SKM-1 (cell line): ENCODE measurements around the gene TMEM192.
"Not testable (repeated sequence)": the region's sequence is repeated elsewhere in the genome, so short reads cannot be mapped to it uniquely, and the experiment has no call there.

Experiments used
- DNase-seq: peaks from one replicate; lab custom pipeline; 2025; ENCODE audit not compliant: unreplicated experiment; lab: John Stamatoyannopoulos, UW

The TMEM192 gene

GRCh38 chr4:165094873-165095272, 17.8 kb downstream of the TMEM192 start:
- no peak for DNase-seq

GRCh38 chr4:165092187-165092586, 20.5 kb downstream of the TMEM192 start:
- not testable (repeated sequence) for DNase-seq

GRCh38 chr4:165088366-165088765, 24.3 kb downstream of the TMEM192 start:
- no peak for DNase-seq

DNA sequence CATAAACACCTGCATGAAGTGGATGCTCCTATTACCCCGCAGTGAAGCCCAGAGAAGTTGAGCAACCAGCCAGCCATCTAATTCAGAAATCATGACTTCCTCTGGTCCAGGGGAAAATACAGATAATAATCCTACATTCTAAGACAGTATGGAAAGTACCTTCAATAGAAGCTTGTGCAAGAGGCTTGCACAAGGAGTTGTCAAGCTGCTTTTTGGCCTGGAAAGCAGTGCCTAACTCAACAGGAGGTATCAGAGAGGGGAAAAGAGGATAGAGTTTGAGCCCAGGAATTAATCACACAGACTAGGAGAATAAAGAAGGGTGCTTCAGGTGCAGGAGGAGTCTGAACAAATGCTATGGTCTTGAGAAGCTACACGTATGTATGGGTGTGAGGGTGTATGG, 26.7 kb downstream of the TMEM192 start:
- DNase-seq, result no peak

DNA sequence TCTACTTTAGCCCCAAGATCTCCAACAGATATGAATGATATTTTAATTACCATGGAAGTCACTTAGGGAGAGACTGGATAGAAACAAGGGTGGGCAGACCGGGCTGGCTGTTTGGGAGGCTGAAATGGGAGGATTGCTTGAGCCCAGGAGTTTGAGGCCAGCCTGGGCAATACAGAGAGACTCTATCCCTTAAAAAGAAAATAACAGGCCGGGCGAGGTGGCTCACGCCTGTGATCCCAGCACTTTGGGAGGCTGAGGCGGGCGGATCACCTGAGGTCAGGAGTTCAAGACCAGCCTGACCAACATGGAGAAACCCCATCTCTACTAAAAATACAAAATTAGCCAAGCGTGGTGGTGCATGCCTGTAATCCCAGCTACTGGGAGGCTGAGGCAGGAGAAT, 27.9 kb downstream of the TMEM192 start:
- DNase-seq, result not testable (repeated sequence)

DNA sequence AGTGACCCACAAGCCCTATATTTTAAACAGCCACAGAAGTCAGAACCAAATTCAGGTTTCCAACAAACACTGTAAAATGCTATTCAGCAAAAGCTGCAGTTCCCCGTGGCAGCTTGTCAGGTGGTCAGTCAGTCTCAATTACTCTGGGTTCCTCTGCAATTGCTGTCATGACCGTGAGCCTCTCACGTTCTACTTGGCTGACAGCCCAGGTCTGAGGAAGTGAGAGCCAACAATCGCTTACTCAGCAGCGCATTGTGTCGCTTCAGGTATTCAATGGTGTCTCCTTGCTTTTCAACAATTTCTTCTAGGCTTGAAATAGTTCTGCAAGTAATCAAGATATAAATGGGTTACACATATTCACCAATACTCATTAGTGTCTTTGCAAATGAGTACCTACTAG, 33.2 kb downstream of the TMEM192 start:
- DNase-seq, result no peak

DNA sequence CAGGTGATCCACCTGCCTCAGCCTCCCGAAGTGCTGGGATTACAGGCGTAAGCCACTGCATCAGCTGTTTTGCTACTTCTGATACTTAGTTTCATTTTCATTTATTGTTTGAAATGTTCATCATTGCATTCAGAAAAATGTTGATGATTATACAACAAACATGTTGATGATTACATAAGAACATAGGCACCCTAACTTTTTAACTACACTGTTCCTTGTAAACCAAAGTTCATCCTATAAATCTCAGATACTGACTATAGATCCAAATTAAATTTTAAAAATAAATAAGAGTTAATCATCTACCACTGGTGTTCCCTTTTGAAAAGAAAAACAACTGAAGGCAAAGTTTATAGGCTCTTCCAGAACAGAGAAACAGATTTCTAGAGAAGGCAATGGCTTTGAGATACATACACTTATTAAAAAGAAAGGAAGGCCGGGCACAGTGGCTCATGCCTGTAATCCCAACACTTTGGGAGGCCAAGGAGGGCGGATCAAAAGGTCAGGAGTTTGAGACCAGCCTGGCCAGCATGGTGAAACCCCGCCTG, 35.6 kb downstream of the TMEM192 start:
- DNase-seq, result no peak

GRCh38 chr4:165073346-165073745, 39.3 kb downstream of the TMEM192 start:
- not testable (repeated sequence) for DNase-seq

DNA sequence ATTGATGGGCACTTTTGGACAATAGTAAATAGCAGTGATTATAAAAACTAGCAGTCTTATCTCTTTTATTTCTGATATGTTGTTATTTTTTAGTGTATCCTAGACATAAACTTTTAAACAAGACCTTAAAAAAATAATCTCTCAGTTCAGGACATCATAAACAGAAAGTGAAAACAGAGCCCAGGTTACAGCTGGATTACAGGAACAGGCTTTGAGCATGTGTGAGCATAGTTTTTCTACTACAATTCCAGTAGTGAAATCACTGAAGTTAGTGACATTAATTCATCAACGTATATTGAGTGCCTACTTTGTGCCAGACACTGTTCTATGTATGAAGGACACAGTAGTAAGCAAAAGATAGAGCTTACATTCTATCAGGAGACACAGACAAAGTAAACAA, 42.1 kb downstream of the TMEM192 start:
- no peak for DNase-seq

DNA sequence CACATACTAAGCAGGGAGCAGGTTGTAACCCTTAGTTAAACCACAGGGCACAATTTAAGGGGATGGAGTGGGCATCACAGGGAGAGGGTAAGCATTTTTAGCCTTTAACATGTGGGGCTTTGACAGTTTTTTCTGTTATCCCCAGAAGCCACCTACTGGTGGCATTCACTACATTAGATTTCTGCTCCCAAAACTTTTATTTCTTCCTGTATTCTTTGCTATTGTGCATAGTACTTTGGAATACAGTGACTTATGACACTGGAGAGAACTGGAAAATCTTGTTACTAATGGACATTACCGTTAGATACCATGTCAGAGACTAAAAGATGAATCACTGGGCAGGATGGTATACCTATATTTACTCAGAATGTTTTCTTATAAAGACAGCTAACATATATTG, 51.7 kb downstream of the TMEM192 start:
- DNase-seq, result no peak

- DNase-seq, result no peak
Measured at GRCh38 chr4:165059386-165059785, 53.3 kb downstream of the TMEM192 start.

DNA sequence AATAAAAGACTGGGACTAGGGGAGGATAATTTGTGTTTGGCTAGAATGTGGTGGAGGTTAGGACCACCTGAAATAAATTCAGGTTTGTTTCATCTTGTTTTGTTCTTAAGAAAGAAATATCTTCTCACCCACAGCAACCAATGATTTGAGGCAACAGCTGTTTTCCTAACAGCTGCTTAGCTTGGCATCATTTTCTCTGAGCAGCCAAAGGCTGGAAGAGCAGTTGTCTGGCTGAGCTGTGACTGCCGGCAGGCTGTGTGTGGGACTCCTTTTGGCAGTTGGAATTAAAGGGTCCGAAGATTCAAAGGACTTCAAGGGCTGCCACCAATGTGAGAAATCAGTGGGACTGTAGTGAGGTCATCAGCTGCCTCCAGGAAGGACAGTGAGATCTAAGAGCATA, 54.0 kb downstream of the TMEM192 start:
- DNase-seq, result no peak

DNA sequence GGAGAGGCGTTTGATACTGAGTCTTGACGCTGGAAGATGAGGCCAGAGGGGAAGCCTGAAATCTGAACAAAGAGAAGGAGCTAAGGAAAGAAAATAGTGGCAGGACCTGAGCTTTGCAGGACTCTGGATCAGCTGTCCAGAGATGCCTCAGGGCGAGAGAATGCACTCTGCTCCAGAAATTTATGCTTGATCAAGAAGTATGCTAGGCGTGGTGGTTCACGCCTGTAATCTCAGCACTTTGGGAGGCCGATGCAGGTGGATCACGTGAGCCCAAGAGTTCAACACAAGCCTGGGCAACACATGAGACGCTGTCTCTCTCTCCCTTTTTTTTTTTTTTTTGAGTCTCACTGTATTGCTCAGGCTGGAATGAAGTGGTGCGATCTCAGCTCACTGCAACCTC, 57.1 kb downstream of the TMEM192 start:
- no peak for DNase-seq

- no peak for DNase-seq
Measured at GRCh38 chr4:165053645-165054044, 59.0 kb downstream of the TMEM192 start, which contains the start of gene TRIM75. TSS of gene TRIM75 (plus strand) at chr4:165053866. CDS start at chr4:165059148, 5,282 bp downstream.

DNA sequence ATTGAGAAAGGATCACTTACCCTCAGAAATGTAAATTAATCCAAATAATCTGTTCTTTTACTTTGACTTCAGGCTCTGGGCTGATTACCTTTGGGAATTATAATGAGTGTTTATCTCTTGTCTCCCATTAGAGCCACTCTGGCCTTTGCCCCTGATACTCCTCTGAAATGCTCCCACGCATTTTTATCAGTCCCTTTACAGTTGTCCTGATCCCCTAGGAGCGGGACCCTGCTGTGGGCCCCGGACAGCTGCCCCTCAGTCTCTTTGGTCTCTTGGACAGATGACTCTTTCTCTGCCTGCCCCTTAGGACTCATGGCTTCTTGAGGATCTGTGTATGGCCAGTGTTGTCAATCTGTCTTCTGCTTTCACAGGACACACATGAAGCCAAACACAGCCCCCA, 60.0 kb downstream of the TMEM192 start:
- no peak for DNase-seq

DNA sequence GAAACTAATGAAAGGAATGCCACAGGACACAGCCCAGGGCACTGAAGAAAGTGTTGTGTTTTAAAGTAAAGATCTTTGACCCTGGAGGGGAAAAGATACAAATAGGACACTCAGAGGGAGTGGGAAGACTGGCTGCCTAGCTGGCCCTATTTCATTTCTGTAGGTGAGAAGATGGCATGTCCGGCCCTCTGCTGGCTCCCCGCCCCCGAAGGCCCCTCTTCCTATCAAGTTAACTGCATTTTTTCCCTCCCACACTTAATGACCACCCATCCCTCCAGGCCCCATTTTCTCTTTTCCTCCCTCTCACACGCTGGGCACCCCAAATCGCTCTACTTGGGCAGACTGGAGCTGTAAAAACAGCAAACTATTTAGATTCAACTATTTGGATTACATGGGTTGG, 64.5 kb downstream of the TMEM192 start:
- DNase-seq, result no peak

- DNase-seq, result no peak
Measured at GRCh38 chr4:165031436-165032211, 81.0 kb downstream of the TMEM192 start, which contains the start of gene TRIM60. TSS of gene TRIM60 (plus strand) at chr4:165031999. CDS start at chr4:165040073, 8,074 bp downstream.

DNA sequence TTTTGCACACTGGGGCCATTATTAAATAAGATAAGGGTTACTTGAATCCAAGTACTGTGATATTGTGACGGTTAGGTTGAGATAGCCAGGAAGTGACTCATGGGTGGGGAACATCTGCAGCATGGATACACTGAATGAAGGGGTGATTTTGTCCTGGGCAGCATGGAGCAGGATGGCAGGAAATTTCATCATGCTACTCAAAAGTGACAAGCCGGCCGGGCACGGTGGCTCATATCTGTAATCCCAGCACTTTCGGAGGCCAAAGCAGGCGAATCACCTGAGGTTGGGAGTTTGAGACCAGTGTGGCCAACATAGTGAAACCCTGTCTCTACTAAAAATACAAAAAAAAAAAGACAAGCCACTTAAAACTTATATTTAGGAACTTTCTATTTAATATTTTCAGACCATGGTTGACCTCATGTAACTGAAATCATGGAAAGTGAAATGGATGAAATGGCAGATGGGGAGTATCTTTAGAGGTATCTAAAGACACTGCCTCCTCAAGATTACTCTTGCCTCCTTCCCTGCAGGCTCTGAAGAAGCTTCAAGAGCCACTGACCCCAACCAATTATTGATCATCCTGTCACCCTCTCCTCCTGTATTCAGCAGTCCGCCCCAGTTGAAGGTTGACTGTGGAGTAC, 84.8 kb downstream of the TMEM192 start:
- DNase-seq, result no peak

DNA sequence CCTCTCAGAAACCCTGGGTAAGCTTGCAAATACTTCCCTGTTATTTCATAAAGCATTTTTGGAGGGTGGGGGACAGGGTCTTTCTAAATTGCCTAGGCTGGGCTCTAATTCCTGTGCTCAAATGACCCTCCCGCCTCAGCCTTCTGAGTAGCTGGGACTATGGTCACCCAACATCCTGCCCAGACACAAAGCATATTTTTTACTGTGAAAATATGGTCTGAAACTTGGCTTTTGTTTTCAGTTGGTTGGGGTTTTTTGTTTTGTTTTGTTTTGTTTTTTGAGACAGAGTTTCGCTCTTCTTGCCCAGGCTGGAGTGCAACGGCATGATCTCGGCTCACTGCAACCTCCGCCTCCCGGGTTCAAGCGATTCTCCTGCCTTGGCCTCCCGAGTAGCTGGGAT, 86.9 kb downstream of the TMEM192 start:
- DNase-seq, result not testable (repeated sequence)
